Stimulated activated CD8-positive, alpha-beta memory T cell treated with anti-CD3 and anti-CD28 coated beads, Interleukin-7, amount 100 ng/mL, for 1 hour (primary cell): ENCODE measurements around the gene KRT17.
"Not testable (repeated sequence)": the region's sequence is repeated elsewhere in the genome, so short reads cannot be mapped to it uniquely, and the experiment has no call there.

ENCODE experiments used
- DNase-seq, 2 donors: peaks; one replicate each; pipeline ENCODE4 v3.0.0-alpha.2; 2020; ENCODE audit warnings: low read depth in 2 of 2

The KRT17 gene

DNA sequence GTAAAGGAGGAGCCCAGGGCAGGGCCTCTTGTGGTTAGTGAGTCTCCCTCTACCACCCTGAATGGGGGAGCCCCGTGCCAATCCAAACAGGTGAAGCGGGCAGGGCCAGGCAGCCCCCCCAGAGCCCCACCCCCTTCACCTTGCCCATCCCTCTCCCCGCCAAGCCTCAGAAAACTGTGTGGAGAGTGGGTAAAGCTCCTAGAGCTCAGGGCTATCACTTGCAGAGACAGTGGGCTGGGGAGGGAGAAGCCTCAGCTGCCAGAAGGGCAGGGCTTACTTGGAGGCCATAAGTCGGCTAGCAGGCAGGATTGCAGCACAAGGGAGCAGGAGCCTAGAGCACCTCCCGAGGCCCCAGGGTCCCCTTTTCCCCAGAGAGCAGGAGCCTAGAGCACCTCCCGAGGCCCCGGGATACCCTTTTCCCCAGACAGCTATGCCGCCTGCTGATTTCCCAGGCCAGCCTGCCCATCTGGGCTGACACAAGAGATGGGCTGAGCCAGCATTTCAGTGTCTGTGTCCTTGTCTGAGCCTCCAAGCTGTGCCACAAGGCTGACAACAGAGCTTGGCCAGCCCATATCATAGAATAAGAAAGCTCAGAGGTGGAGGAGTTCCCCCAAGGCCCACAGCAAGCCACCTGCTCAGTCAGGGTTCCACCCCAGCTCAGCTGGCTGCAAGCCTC is 30.9 kb downstream of the KRT17 start:
- no peak for DNase-seq

- no peak for DNase-seq
Observed at GRCh38 chr17:41592601-41593305, 31.6 kb downstream of the KRT17 start.

- no peak for DNase-seq
Observed at GRCh38 chr17:41589301-41589700, 35.1 kb downstream of the KRT17 start.

DNA sequence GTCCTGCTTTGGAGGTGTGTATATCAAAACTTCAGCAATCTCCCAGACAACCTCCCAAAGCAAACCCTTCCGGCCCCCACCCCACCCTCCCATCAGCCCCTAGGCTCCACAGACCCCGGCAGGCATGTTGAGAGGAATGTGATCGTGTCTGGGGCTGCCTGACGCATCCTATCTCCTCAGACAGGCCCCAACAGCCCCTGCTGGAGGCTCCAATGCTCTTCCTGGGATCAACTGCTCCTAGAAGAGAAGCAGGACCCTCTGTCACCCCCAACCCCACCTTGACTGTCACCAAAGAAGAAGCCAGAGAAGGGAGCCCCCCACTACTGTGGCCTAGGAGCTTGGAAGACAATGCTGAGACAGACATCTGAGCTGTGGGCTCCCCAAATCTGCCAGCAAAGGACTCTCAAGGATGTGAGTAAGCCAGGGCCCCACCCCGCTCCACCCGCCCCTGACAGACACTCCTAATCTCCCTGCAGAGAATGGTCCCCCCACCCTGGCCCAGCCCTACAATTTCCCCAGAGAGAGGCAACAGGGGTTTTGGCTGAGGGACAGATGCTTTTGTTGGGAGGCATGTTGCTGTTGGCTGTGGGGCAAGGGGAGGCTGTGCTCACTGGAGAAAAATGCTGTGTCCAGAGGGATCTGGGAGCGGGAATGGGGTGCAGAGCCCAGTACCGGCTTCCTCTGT is 36.1 kb downstream of the KRT17 start:
- no peak for DNase-seq

- no peak for DNase-seq
Observed at GRCh38 chr17:41586863-41587495, 37.4 kb downstream of the KRT17 start, which contains the start of gene KRT14. Gene KRT14, minus strand, starts transcription at chr17:41586895. Its CDS starts 61 bp downstream, at chr17:41586834.

- no peak for DNase-seq
Observed at GRCh38 chr17:41585301-41586056, 38.9 kb downstream of the KRT17 start.

- not testable (repeated sequence) for DNase-seq
Observed at GRCh38 chr17:41584331-41584927, 39.9 kb downstream of the KRT17 start.

DNA sequence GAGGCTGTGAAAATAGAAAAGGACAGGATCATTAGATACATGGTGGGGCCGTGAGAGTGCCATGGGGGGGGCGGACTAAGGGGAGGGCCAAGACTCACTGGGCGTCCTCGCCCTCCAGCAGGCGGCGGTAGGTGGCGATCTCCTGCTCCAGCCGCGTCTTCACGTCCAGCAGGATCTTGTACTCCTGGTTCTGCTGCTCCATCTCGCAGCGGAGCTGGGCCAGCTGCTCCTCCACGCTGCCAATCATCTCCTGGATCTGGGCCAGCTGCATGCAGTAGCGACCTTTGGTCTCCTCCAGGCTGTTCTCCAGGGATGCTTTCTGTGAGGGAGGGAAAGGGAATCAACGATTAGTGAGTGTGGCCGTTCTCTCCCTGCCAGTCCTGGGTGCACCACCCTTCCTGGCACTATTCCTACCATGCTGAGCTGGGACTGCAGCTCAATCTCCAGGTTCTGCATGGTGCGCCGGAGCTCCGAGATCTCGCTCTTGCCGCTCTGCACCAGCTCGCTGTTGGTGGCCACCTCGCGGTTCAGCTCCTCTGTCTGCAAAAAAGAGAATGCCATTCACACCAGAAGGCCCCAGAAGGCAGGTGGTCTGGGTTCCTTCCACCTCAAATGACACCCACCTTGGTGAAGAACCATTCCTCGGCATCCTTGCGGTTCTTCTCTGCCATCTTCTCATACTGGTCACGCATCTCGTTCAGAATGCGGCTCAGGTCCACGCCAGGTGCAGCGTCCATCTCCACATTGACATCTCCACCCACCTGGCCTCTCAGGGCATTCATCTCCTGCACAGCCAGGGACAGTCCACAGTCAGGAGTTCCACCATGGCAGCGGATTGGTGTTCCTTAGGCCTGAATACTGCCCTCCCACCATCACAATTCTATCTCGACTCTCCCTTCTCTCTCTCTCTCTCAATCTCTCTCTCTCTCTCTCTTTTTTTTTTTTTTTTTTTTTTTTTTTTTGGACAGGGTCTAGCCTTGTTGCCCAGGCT is 40.9 kb downstream of the KRT17 start:
- no peak for DNase-seq

GRCh38 chr17:41582061-41582968 is 42.1 kb downstream of the KRT17 start:
- not testable (repeated sequence) for DNase-seq

DNA sequence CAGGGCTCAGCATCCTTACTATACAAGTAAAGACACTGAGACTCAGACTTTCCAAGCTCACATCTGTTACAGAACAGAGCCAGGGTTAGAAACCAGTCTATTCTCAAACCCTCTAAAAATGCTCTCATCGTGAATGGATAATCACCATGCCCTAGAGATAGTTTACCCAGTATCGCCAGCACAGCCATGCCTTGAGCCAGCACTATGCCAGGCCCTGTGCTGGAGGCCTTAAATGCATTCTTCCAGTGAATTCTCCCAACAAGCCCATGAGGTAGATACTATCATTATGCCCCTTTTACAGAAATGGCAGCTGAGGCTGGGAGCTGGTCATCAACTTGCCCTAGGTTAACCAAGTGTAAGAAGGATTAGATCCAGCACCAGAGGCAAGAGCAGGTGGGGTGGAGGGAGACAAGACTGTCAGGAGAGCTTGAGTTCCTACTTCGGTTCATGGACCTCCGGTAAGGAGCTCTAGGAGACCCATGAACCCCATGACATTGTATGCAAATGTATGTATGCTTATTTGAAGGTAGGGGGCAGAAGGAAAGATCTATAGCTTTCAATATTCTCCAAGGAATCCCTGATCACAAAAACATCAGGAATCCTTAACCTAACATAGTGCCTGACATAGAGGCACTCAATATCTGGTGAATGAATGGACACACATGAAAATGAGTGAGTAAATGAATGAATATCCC is 42.9 kb downstream of the KRT17 start:
- DNase-seq = no peak

- no peak for DNase-seq
Observed at GRCh38 chr17:41580687-41581365, 43.5 kb downstream of the KRT17 start.

DNA sequence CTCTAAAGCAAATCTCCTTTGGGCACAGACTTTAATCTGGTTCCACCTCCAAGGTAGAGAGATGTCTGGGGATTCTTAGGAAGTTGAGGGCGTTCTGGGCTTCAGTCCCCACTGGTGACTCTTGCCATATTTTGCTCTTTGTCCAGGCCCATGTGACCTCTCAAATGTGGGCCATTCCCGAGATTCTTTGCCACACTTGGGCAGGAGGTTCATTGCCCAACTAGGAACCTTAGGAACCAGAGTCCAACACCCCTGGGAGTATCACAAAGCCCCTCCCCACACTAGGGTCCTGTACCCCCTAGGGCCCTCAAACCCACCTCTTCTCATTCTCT is 44.2 kb downstream of the KRT17 start:
- no peak for DNase-seq

DNA sequence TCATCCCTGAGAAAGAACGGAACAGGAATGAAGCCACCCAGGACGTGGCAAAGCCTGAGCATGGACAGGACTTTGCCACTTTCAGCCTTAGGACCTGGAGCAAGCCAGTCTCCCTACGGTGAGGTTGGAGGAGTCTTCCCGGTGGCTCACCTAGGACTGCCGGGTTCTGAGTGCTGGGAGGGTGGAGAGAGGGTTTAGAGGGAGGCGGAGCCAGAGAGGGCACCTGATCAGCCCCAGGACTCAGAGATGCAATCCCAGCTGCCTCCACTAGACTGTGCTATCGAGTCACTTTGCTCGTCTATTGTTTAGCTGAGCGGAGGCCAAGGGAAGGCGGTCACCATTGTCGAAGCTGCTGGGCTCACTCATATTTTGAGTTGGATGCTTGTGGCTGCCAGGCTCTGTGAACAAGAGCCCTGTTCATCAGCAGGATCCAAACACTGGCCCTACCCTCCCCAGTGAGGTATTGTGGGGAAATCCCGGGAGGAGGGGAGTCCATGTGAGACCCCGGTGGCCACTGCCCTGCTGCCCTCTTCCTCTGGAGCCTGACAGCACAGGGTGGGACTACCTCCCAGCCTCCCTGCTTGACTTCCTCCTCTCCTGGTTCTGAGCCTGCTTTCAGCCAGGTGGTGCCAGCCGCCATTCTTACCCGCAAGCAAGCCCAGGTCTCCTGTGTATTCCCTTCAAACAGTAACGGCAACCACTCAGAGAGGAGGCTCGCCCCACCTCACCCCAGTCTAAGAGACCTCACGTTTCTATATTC is 44.7 kb downstream of the KRT17 start:
- peak in 1 of 2 donors; percentile 15 for DNase-seq

DNA sequence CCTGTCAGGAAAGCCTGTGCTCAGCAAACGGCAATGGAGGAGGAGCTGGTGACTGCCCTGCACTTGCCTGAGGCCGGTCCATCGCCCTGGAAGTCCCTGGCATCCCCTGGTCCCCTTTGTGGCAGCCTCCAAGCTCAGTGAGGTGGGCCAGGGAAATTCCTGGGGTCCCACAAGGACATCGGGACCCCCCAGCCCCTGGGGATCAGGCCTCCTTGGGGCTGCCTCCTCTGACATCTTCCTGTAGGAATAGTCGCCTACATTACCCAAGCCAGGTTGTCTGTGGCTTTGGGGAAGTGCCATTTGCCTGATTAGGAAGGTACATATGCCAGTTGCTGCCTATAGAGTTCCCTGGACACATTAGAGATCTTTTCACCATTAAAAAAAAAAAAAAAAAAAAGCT is 45.4 kb downstream of the KRT17 start:
- no peak for DNase-seq

- no peak for DNase-seq
Observed at GRCh38 chr17:41578538-41578937, 45.8 kb downstream of the KRT17 start.

DNA sequence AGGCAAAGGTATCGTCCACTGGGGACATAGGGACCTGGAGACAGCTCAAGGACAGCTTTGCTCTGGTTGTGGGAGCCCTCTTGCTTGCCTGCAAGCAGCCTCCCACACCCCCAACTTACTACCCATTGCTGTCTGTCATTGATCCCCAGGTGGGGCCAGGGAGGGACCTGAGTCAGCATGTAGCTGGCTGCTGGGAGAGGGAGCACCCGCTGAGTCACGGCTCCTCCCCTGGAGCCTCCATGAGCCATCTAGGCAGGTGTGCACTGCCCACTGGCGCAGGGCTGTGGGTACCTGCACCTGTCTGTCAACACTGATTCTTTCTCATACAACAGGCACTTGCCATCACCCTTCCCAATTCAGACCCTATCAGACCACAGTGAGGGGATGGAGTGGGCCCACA is 47.6 kb downstream of the KRT17 start:
- not testable (repeated sequence) for DNase-seq

GRCh38 chr17:41575336-41575735 is 49.0 kb downstream of the KRT17 start:
- DNase-seq = no peak
